ENCODE measurements around the gene CST7. TPM values are rescaled to one million over a fixed set of nuclear protein-coding genes. Genes with fewer than 3 reads are reported as not detected.

The CST7 gene, protein sequence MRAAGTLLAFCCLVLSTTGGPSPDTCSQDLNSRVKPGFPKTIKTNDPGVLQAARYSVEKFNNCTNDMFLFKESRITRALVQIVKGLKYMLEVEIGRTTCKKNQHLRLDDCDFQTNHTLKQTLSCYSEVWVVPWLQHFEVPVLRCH
- not detected for polyA plus RNA-seq (2013, experiment 1 of 2)
- not detected for polyA plus RNA-seq (2013, experiment 2 of 2)

DNA sequence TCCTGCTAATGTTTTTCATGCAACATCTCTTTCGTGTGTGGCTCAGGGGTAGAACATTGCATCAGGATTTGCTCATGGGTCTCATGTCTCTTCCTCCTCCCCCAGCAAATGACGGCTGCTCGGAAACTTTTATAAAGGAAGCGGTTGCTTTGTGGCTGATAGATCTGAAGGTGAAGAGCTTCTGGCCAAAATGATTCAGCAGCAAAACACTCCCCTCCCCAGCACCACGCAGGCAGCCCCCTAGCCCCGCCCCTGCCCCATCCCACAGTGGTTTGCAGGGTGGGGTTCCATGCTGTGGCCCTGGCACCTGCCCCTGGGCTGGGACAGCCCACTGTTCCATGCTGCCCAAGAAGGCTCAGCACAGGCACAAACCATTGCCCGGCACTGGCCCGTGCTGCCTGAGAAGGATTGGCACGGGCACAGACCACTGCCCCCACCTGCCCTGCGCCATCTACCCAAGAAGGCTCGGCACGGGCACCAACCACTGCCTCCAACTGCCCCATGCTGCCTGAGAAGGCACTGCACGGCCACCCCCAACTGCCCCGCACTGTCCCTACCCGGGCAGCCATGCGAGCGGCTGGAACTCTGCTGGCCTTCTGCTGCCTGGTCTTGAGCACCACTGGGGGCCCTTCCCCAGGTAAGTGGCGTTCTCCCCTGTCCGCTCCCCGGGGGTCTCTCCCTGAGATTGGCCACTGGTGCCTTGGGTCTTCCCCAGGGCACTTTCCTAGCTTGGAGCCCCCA is at the start of gene CST7:
Gene CST7, plus strand, starts transcription at position 331 of the 741 bp plus-strand sequence. Its CDS starts 237 bp downstream, at position 568.
- H3K27me3 ChIP-seq (ENCODE audit: control insufficient read depth in 1 of 2, insufficient read depth in 1 of 2, low read length in 2 of 2), result peaks cover 18 to 23% of the 10 kb centered on the region in 2 experiments
- H2BK120ac ChIP-seq (ENCODE audit: low read depth, low read length), result no peak within 1 kb of the TSS
- no peak within 1 kb of the TSS for H2BK12ac ChIP-seq (ENCODE audit: low read length in 2 of 2)
- H4K8ac ChIP-seq (ENCODE audit: low read length), result no peak within 1 kb of the TSS
- H3K4me1 ChIP-seq (ENCODE audit: control insufficient read depth, insufficient read depth, low read depth, low read length), result peaks cover 1% of the 10 kb centered on the region
- peaks cover 0 to 12% of the 10 kb centered on the region in 2 experiments for H3K36me3 ChIP-seq (ENCODE audit: control insufficient read depth in 1 of 2, insufficient read depth in 2 of 2, low read depth in 1 of 2, low read length in 2 of 2)
- H3K27ac ChIP-seq (ENCODE audit: low read length, poor library complexity, severe bottlenecking), result no peak within 1 kb of the TSS
- H4K91ac ChIP-seq (ENCODE audit: low read length), result no peak within 1 kb of the TSS
- no peak within 1 kb of the TSS for H2BK15ac ChIP-seq (ENCODE audit: low read depth, poor library complexity, severe bottlenecking)
- no peak within 1 kb of the TSS for H2AFZ ChIP-seq (ENCODE audit: low read depth, low read length)
- no peaks in the 10 kb centered on the region for H3K9me3 ChIP-seq (ENCODE audit: control insufficient read depth, low read length)
- H3K14ac ChIP-seq (ENCODE audit: low read length in 2 of 2), result no peak within 1 kb of the TSS
- no peak within 1 kb of the TSS for H3K4ac ChIP-seq (ENCODE audit: low read depth in 1 of 2, low read length in 2 of 2)
- H2BK5ac ChIP-seq (ENCODE audit: low read depth, low read length, poor library complexity, severe bottlenecking), result no peak within 1 kb of the TSS
- H3K9ac ChIP-seq (ENCODE audit: low read length), result no peak within 1 kb of the TSS
- no peak within 1 kb of the TSS for H3K4me2 ChIP-seq (ENCODE audit: low read length, poor library complexity, severe bottlenecking)
- no peak within 1 kb of the TSS for H3K18ac ChIP-seq (ENCODE audit: low read depth in 1 of 2, low read length in 2 of 2)
- no peak within 1 kb of the TSS for H3K23ac ChIP-seq (ENCODE audit: low read length in 2 of 2)
- no peak for DNase-seq
- H2AK5ac ChIP-seq (ENCODE audit: low read length, severe bottlenecking), result no peak within 1 kb of the TSS
- WGBS, result 78% methylated on average over 17 of the region's 20 CpGs
- no peak within 1 kb of the TSS for H3K4me3 ChIP-seq (ENCODE audit: insufficient read depth in 1 of 2, low read depth in 1 of 2, low read length in 2 of 2)
- no peaks in the 10 kb centered on the region for H3K79me1 ChIP-seq (replicated peaks; ENCODE audit: low read length, poor library complexity, severe bottlenecking)

DNA sequence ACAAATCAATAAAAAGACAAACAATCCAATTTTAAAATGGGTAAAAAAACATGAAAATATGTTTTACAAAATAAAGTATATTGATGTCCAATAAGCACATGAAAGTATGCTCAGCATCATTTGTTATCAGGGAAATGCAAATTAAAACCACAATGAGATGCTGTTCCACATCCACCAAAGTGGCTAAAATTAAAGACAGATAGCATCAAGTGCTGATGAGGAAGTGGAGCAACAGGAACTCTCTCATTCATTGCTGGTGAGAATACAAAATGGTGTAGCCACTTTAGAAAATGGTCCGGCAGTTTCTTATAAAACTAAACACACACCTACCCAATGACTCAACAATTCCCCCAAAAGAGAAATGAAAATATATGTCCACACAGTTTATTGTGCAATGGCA is 42.3 kb upstream of the CST7 start:
- Histone ChIP-seq H3K4me2 (ENCODE audit: low read length, poor library complexity, severe bottlenecking) (no peak overlapping the region), H4K91ac (ENCODE audit: low read length) (no peak overlapping the region), H3K9me3 (ENCODE audit: control insufficient read depth, low read length) (peaks cover 18% of the 10 kb centered on the region), H4K8ac (ENCODE audit: low read length) (no peak overlapping the region), H3K18ac (ENCODE audit: low read depth in 1 of 2, low read length in 2 of 2) (no peak overlapping the region), H3K4ac (ENCODE audit: low read depth in 1 of 2, low read length in 2 of 2) (no peak overlapping the region), H3K27ac (ENCODE audit: low read length, poor library complexity, severe bottlenecking) (no peak overlapping the region), H2BK5ac (ENCODE audit: low read depth, low read length, poor library complexity, severe bottlenecking) (no peak overlapping the region), H3K27me3 (ENCODE audit: control insufficient read depth in 1 of 2, insufficient read depth in 1 of 2, low read length in 2 of 2) (peaks cover 6 to 22% of the 10 kb centered on the region in 2 experiments), H2BK15ac (ENCODE audit: low read depth, poor library complexity, severe bottlenecking) (no peak overlapping the region), H2BK120ac (ENCODE audit: low read depth, low read length) (no peak overlapping the region), H3K4me3 (ENCODE audit: insufficient read depth in 1 of 2, low read depth in 1 of 2, low read length in 2 of 2) (no peak overlapping the region), H2BK12ac (ENCODE audit: low read length in 2 of 2) (no peak overlapping the region), H3K23ac (ENCODE audit: low read length in 2 of 2) (no peak overlapping the region), H3K14ac (ENCODE audit: low read length in 2 of 2) (no peak overlapping the region), H3K36me3 (ENCODE audit: control insufficient read depth in 1 of 2, insufficient read depth in 2 of 2, low read depth in 1 of 2, low read length in 2 of 2) (no peaks in the 10 kb centered on the region), H2AFZ (ENCODE audit: low read depth, low read length) (no peak overlapping the region), H3K79me1 (replicated peaks; ENCODE audit: low read length, poor library complexity, severe bottlenecking) (no peaks in the 10 kb centered on the region), H3K9ac (ENCODE audit: low read length) (no peak overlapping the region), H2AK5ac (ENCODE audit: low read length, severe bottlenecking) (no peak overlapping the region), H3K4me1 (ENCODE audit: control insufficient read depth, insufficient read depth, low read depth, low read length) (no peaks in the 10 kb centered on the region)
- no peak for DNase-seq
- no CpG with 5 or more reads among the region's 1 CpG for WGBS

DNA sequence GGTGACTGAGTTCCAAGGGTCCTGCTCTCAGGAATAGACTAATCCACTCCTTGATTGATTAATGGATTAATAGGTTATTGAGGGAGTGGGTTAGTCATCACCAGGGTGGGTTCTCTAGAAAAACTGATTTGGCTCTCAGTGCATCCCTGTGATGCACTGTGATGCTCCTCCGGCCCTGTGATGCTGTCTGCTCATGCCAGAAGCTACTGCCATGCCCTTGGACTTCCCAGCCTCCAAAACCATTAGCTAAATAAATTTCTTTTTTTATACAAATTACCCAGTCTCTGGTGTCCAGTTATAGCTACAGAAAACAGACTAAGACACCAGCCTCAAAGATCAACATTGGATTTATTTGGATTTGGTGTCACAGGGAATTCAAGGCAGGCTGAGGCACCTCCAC is 40.4 kb upstream of the CST7 start:
- Histone ChIP-seq H3K4me3 (ENCODE audit: insufficient read depth in 1 of 2, low read depth in 1 of 2, low read length in 2 of 2) (no peak overlapping the region), H3K9ac (ENCODE audit: low read length) (no peak overlapping the region), H3K18ac (ENCODE audit: low read depth in 1 of 2, low read length in 2 of 2) (no peak overlapping the region), H3K23ac (ENCODE audit: low read length in 2 of 2) (no peak overlapping the region), H3K4me1 (ENCODE audit: control insufficient read depth, insufficient read depth, low read depth, low read length) (peaks cover 2% of the 10 kb centered on the region), H4K91ac (ENCODE audit: low read length) (no peak overlapping the region), H3K27ac (ENCODE audit: low read length, poor library complexity, severe bottlenecking) (no peak overlapping the region), H2BK12ac (ENCODE audit: low read length in 2 of 2) (no peak overlapping the region), H3K36me3 (ENCODE audit: control insufficient read depth in 1 of 2, insufficient read depth in 2 of 2, low read depth in 1 of 2, low read length in 2 of 2) (no peaks in the 10 kb centered on the region), H3K4ac (ENCODE audit: low read depth in 1 of 2, low read length in 2 of 2) (no peak overlapping the region), H2BK120ac (ENCODE audit: low read depth, low read length) (no peak overlapping the region), H2AFZ (ENCODE audit: low read depth, low read length) (no peak overlapping the region), H4K8ac (ENCODE audit: low read length) (no peak overlapping the region), H3K27me3 (ENCODE audit: control insufficient read depth in 1 of 2, insufficient read depth in 1 of 2, low read length in 2 of 2) (peaks cover 14 to 35% of the 10 kb centered on the region in 2 experiments), H2BK5ac (ENCODE audit: low read depth, low read length, poor library complexity, severe bottlenecking) (no peak overlapping the region), H3K4me2 (ENCODE audit: low read length, poor library complexity, severe bottlenecking) (no peak overlapping the region), H3K79me1 (replicated peaks; ENCODE audit: low read length, poor library complexity, severe bottlenecking) (no peaks in the 10 kb centered on the region), H2AK5ac (ENCODE audit: low read length, severe bottlenecking) (no peak overlapping the region), H2BK15ac (ENCODE audit: low read depth, poor library complexity, severe bottlenecking) (no peak overlapping the region), H3K14ac (ENCODE audit: low read length in 2 of 2) (no peak overlapping the region), H3K9me3 (ENCODE audit: control insufficient read depth, low read length) (peaks cover 18% of the 10 kb centered on the region)
- DNase-seq, result no peak
- WGBS, result 67% methylated on average over 1 of the region's 1 CpG

DNA sequence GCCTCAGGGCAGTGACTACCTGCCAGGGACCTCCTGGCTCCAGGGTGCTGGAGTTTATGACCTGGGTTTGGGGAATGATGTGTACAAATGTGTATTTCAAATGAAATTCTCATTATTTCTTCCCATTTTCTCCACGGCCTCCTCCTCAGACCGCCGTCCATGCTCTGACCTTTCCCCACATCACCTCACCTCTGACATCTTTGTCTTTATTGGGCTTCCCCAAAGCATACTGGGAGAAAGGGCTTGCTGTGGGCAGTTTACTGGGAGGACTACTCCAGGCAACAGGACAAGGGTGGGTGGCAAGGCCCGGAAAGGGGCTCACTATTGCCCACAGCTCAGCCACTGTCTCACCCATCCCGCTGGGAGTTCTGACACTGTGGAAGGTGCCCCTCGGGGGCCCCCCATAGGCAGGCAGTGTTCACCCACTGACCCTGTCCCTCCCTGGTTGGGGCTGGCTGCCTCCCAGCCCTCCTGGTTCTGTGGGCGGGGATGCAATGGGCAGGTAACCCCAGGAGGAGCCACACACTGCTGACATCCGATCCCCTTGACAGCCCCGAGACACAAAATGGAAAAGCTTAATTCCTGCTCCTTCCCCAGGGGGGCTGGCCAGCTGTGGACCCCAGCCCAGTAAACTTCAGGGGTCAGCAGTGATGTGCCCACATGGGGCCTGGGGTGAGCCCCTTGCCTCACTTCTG is 39.8 kb upstream of the CST7 start:
- no peak overlapping the region for H2AFZ ChIP-seq (ENCODE audit: low read depth, low read length)

More for the DNA sequence above, 39.8 kb upstream of the CST7 start:
- H3K9ac ChIP-seq (ENCODE audit: low read length), result no peak overlapping the region
- H3K18ac ChIP-seq (ENCODE audit: low read depth in 1 of 2, low read length in 2 of 2), result no peak overlapping the region
- H3K4me3 ChIP-seq (ENCODE audit: insufficient read depth in 1 of 2, low read depth in 1 of 2, low read length in 2 of 2), result no peak overlapping the region
- no peak overlapping the region for H3K4me2 ChIP-seq (ENCODE audit: low read length, poor library complexity, severe bottlenecking)
- H2BK5ac ChIP-seq (ENCODE audit: low read depth, low read length, poor library complexity, severe bottlenecking), result no peak overlapping the region
- no peak overlapping the region for H3K4ac ChIP-seq (ENCODE audit: low read depth in 1 of 2, low read length in 2 of 2)
- no peak overlapping the region for H2AK5ac ChIP-seq (ENCODE audit: low read length, severe bottlenecking)
- no peak overlapping the region for H2BK120ac ChIP-seq (ENCODE audit: low read depth, low read length)
- no peak overlapping the region for H3K23ac ChIP-seq (ENCODE audit: low read length in 2 of 2)
- WGBS, result 76% methylated on average over 6 of the region's 9 CpGs
- no peak overlapping the region for H2BK12ac ChIP-seq (ENCODE audit: low read length in 2 of 2)
- no peak overlapping the region for H2BK15ac ChIP-seq (ENCODE audit: low read depth, poor library complexity, severe bottlenecking)
- no peaks in the 10 kb centered on the region for H3K79me1 ChIP-seq (replicated peaks; ENCODE audit: low read length, poor library complexity, severe bottlenecking)
- peaks cover 18% of the 10 kb centered on the region for H3K9me3 ChIP-seq (ENCODE audit: control insufficient read depth, low read length)
- no peak overlapping the region for H4K8ac ChIP-seq (ENCODE audit: low read length)
- H3K14ac ChIP-seq (ENCODE audit: low read length in 2 of 2), result no peak overlapping the region
- H3K4me1 ChIP-seq (ENCODE audit: control insufficient read depth, insufficient read depth, low read depth, low read length), result peaks cover 2% of the 10 kb centered on the region
- H3K36me3 ChIP-seq (ENCODE audit: control insufficient read depth in 1 of 2, insufficient read depth in 2 of 2, low read depth in 1 of 2, low read length in 2 of 2), result no peaks in the 10 kb centered on the region
- peaks cover 14 to 35% of the 10 kb centered on the region in 2 experiments for H3K27me3 ChIP-seq (ENCODE audit: control insufficient read depth in 1 of 2, insufficient read depth in 1 of 2, low read length in 2 of 2)
- H3K27ac ChIP-seq (ENCODE audit: low read length, poor library complexity, severe bottlenecking), result no peak overlapping the region
- no peak overlapping the region for H4K91ac ChIP-seq (ENCODE audit: low read length)
- no peak for DNase-seq

Data from mesenchymal stem cell (in vitro differentiated cells and primary cell).